LNCaP clone FGC (cell line): ENCODE results near the gene TRIP13.

Experiments
- DNase-seq: peaks from one replicate; pipeline ENCODE4 v3.0.0-alpha.2; 2011; ENCODE audit warnings: low read depth
- H3K4me3 ChIP-seq: 2 replicates; pipeline ENCODE4 v1.5.1; 2011; ENCODE audit warnings: mild to moderate bottlenecking, low read depth, low read length, control low read depth
- CTCF ChIP-seq: IDR thresholded peaks from 2 replicates; pipeline ENCODE4 v1.5.1; 2012; ENCODE audit warnings: mild to moderate bottlenecking; ENCODE audit not compliant: control insufficient read depth, insufficient read depth; ENCODE audit errors: extremely low read depth

TRIP13 gene

GRCh38 chr5:886036-886435 is 6.6 kb upstream of the TRIP13 start:
- no peak overlapping the region for H3K4me3 ChIP-seq
- TF ChIP-seq CTCF = no peak
- no peak for DNase-seq

DNA sequence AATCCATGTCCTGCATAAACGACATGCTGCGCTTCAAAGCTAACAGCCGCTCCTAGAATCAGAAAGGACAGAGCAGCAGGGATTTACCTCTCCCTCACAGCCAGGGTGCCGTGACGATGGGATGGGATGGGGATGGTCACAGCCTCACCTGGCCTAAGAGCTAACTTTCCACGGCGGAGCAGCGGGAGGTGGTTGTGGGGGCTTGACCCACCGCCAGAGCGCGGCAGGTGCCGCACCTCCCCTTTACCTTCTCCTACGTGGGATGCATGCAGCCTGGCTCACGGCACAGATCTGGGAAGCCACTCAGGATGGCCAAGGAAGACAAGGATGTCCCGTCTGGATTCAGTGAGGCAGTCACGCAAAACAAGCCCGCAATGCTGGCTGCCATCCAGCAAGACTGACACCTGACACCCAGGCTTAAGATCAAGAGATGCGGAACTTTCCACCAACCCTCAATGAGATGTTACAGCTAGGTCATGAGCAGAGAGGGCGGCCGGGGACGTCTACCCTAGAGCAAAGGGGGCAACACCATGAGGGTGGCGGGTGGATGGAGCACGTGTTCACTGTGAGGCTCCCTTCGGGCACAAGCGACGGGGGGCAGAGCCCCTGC is 5.9 kb upstream of the TRIP13 start:
- H3K4me3 ChIP-seq = no peak overlapping the region
- DNase-seq = no peak
- TF ChIP-seq CTCF = no peak

GRCh38 chr5:887947-888637 is 4.6 kb upstream of the TRIP13 start:
- no peak for TF ChIP-seq CTCF
- H3K4me3 ChIP-seq = no peak overlapping the region
- no peak for DNase-seq

DNA sequence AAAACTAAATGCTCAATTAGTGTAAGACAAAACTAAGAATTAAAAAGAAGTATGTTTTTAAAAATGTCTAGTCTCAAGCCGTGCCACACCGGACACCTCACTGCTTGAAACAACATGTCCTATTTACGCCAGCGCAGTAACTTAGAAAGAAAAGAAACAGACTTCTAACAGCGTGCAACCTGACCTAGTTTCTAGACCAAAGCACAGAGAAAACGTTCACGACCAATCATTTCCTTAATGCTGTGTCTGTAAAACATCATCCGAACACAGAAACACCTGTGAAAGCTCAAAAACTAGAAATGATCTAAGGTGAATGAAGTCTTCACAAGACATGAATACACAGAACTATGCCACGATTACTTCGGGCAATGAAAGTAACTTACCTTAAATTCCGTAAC is 4.0 kb upstream of the TRIP13 start:
- no peak for DNase-seq
- no peak overlapping the region for H3K4me3 ChIP-seq
- TF ChIP-seq CTCF = no peak

GRCh38 chr5:889075-889710 is 3.5 kb upstream of the TRIP13 start:
- no peak overlapping the region for H3K4me3 ChIP-seq
- no peak for DNase-seq
- TF ChIP-seq CTCF = no peak

- no peak for TF ChIP-seq CTCF
- H3K4me3 ChIP-seq = peak overlapping the region; percentile 93
- peak; percentile 67 for DNase-seq
These were observed 1.4 kb upstream of the TRIP13 start for GRCh38 chr5:891117-891836.
